Measurements from ENCODE around the gene LATS1.
"Not testable (repeated sequence)": the region's sequence is repeated elsewhere in the genome, so short reads cannot be mapped to it uniquely, and the experiment has no call there.

The LATS1 gene

DNA sequence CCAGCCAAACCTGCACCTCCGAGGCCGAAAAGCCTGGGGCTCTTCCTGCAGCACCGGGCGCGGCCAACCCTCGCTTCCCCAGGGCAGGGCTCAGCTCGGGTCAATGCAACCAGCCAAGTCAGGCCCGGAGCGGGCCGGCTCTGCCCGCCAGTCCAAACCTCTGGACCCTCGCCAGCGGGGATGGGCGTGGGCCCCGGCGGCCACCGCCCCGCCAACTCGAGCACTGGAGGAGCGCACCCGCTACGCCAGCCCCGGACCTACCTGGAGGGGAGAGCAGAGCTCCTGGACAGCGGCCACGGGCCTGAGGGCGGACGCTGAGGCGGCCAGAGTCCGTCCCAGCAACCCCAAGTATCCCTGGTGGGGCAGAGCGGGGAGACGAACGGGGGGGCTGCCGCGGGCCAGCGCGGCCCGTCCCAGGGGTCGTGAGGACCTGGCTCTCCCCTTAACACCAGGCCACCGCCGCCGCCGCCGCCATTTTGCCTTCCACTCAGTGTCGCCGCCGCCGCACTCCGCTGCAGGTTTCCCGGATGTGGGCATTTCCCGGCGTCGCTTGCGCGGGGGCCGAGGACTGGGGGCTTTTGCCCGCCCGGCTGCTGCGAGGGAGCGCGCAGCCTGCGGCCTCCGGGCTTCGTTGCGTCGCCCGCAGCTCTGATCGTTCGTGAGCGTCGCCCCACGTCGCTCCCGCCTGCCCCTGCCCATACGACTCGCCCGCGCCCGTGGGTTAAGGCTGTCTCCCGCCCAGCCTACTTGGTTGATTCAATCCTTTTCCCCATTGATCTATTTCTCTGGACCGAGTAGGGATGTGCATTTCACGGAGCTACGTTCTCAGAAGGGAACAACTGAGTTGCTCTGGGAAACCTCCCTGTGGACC, at the start of gene LATS1:
TSS of gene LATS1 (minus strand) at position 514 of the 871 bp plus-strand sequence. CDS start 15,975 bp downstream, outside the sequence.
- DNase-seq, result peak; percentile 89 to 92

DNA sequence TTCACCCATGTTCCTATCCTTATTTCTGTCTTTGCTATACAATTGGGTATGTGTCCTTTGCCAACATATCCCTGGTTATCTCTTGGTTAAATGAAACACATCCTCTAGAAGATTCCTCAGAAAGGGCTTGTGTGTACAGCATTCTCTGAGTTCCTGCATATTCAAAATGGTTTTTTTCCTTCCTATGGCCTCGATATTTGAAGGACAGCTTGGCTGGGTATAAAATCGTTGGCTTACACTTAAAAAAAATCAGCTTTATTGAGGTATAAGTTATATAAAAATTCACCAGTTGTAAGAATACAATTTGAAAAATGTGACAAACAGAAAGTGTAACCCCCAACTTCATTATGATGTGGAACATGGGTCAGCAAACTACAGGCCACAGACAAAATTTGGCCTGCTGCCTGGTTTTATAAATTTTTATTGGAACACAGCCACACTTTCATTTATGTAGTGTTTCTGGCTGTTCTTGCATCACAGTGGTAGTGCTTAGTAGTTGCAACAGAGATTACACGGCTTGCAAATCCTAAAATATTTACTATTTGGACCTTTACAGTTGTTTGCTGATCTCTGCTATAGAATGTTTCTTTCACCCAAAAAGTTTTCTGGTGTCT, 48.4 kb upstream of the LATS1 start:
- DNase-seq, result no peak

DNA sequence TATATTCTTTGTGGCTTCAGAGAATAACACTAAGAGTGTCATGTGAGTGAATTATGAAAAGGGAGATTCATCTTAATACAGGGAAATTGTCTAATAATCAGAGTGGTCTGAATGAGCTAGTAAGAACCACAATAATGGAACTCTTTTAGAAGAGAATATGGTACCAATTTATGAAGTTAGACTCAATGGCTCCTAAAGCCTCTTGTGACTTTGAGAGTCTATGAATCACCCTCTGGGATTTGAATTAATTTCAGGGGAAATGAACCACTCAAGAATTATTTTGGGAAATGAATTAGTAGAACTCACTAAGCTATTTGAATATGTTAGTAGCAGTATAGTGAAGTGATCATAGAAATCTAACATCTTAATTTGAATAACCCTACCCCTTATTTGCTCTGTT, 46.0 kb upstream of the LATS1 start:
- DNase-seq, result no peak

DNA sequence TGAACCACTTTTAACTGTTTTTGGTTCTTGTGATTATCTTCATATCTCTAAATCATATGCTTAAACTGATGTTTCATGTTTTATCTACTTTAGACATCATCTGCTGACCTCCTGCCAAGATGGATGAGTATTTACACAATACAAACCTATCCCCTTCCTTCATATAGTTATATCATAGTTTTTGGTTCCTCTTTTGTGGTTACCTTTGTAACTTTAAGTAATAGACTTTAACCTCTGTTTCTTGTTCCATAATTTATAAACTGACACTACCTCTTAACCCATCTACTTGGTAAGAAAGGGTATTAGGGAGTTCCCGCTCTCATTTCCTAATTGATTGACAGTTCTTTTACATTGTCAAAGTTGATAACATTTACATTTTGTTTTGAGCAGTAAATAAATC, 43.5 kb upstream of the LATS1 start:
- no peak for DNase-seq

DNA sequence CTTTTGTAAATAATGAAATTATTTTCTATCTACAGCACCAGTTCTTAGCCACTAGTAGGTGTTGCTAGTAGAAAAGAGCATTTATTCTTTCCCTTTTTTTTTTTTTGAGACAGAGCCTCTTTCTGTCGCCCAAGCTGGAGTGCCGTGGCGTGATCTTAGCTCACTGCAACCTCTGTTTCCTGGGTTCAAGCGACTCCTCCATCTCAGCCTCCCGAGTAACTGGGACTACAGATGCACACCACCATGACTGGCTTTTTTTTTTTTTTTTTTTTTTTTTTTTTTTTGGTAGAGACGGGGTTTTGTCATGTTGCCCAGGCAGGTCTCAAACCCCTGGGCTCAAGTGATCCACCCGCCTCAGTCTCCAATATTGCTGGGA, 38.3 kb upstream of the LATS1 start:
- DNase-seq, result no peak

DNA sequence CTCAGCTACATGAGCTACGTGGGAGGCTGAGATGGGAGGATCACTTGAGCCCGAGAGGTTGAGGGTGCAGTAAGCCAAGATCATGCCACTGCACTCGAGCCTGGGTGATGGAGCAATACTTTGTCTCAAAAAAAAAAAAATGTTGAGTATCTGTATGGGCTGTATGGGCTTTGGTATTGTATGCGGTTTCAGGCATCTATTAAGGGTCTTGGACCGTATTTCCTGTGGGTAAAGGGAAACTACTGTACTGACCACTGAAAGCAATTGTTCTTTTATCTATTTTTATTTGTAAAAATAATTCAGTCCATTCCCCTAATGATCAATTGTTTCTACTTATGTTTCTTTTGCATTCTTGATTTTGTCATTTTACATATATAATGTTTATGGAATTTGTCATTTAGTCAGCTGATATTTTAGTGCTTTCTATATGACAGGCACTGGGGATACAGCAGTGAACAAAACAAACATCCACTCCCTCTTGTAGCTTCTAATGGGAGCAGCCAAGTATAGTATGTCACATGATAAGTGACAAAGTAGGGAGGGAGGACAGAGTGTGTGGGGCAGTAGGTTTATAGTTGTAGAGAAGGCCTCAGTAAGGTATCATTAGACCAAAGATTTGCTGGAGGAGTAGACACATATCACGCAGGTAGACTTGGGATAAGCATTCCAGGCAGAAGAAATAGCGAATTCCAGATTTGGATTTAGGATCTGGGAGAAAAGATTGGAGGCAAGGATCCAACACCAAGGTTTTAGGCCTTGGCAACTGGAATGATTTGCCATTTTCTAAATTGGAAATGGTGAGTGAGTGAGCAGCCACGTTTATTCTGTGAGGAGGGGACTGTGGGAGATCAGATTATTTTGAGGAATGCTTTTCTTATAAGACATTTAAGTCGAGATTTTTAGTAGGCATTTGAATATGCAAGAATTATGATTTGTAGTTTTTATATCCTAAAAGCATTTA, 37.7 kb upstream of the LATS1 start:
- no peak for DNase-seq

DNA sequence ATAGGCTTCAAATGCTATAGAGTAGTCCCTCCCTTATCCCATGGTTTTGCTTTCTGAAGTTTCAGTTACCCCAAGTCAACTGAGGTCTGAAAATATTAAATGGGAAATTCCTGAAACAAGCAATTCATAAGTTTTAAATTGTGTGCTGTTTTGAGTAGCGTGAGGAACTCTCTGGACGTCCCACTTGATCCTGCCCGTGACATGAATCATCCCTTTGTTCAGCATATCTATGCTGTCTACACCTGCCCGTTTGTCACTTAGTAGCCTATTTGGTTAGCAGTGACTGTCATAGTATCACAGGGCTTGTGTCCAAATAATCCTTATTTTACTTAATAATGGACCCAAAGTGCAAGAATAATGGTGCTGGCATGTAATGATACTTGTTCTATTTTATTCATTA, 36.6 kb upstream of the LATS1 start:
- DNase-seq, result no peak

DNA sequence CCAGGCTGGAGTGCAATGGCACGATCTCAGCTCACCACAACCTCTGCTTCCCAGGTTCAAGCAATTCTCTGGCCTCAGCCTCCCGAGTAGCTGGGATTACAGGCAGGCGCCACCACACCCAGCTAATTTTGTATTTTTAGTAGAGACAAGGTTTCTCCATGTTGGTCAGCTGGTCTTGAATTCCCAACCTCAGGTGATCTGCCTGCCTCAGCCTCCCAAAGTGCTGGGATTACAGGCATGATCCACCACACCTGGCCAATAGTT, 35.4 kb upstream of the LATS1 start:
- DNase-seq, result not testable (repeated sequence)

DNA sequence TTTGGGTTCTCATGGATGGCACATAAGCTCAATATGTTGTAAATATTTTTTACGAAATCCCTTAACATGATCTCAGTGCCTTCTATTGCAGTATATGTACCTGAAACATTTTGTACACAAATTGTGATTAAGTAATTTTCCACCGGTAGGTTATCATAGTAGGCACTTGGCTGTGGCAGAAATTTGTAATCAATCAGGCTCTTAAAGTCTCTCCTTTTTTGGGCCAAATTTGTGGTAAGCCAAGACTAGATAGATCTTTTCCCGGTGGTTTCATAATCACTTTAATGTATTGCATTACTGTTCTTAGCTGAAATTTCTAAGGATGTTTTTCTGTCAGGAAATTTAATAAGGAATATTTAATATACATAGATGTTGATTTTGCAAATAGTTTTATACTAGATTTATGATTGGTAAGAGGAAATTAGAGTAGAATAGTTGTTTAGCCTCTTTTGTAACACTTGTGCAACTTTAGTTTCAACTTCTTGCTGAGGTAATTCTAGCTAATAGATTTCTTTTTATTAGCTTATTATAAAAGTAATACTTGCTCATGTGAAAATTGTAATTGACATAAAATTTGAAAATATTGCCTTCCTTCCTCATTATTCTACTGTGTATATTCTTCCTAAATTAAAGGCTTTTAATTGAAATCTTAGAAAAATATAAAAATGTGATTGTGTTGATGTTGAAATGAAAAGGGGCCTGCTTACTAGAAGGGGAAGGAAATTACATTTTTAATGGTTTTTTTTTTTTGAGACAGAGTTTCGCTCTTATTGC, 34.9 kb upstream of the LATS1 start:
- DNase-seq, result no peak

DNA sequence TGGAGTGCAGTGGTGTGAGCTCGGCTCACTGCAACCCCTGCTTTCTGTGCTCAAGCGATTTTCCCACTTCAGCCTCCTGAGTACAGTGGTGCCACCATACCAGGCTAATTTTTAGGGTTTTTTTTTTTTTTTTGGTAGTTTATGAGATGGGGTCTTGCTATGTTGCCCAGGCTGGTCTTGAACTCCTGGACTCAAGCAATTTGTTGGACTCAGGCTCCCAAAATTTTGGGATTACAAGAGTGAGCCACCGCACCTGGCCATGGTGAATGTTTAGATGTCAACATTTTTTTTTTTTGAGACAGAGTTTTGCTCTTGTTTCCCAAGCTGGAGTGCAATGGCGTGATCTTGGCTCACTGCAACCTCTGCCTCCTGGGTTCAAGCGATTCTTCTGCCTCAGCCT, 34.0 kb upstream of the LATS1 start:
- not testable (repeated sequence) for DNase-seq

DNA sequence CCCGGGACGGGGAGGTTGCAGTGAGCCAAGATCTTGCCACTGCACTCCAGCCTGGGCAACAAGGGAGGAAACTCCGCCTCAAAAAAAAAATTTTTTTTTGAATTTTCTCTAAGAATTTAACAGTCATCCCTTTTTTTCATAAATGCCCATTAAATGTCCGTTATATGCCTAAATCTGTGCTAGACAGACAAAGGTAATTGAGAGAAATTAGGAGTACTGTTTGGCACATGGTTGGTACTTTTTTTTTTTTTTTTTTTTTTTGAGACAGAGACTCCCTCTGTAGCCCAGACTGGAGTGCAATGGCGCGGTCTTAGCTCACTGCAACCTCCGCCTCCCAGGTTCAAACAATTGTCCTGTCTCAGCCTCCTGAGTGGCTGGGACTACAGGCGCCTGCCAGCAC, 33.3 kb upstream of the LATS1 start:
- DNase-seq, result no peak

DNA sequence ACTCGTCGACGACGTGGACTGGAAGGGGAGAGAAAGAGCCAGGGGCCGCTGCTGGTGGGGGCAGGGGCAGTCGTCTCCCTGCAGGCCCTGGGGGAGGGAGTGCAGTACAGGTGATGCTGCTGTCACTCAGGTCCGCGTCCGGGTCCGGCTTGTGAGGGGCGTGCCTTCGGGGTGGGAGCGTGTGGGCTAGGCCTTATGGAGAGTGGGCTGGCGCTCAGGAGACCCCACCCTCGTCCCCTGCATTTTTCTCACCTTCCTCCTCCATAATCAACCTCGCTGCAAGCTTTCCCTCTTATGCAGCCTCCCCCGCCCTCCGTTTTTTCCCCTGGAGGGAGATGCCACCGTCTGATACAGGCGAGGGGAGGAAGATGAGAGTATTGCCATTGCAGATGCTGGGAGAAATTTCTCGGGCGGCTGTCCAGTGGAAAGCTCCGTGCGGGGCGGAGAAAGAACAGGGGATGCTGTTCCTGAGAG, 32.3 kb upstream of the LATS1 start:
- peak; percentile 36 to 53 for DNase-seq

DNA sequence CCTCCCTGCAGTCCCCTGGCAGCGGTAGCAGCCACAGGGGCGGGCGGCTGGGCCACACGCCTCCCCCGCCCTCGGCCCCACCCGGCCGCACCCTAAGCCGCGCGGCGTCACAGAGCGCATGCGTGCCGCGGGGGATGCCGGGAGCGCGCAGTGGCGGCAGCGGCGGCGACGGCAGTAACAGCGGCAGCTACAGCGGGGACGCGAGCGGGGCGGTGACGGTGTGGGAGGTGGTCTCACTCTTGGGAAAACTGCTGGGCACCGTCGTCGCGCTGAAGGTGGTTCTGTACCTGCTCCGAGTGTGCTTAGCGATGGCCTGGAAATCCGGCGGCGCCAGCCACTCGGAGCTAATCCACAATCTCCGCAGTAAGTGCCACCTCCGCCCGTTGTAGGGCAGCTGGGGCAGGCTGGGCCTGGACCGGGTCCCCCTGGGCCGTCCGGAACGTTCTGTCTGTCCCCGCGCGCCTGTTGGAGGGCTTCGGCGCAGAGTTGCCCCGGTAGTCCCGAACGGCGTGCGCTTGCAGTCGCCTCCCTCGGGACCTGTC, 31.8 kb upstream of the LATS1 start, which contains the start of gene PCMT1:
TSS of gene PCMT1 (plus strand) at position 148 of the 542 bp plus-strand sequence. CDS start at position 309, 161 bp downstream.
- peak; percentile 82 to 91 for DNase-seq

DNA sequence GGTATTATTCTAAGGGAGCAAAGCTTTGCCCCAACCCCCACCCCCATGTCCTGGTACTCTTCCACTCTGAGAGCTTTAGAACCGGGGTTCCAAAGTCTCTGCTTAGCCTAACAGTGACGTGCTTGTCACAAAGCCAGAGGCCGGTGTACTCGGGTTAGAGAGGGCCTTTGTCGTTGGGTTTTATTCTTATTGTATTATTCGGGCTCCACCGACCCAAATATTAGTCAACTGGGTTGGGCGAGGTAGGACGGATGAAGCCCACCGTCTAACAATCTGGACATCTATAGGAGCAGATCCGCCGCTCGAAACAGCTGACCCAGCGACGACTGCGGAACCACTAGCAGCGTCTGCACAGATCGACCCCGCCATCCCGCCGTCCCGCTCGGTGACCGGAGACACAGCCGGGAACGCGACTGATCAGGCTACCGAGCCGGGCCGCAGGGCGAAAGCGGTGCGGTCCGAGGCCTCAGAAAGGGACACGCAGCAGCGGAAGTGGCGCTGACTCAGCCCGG, 31.2 kb upstream of the LATS1 start:
- not testable (repeated sequence) for DNase-seq

DNA sequence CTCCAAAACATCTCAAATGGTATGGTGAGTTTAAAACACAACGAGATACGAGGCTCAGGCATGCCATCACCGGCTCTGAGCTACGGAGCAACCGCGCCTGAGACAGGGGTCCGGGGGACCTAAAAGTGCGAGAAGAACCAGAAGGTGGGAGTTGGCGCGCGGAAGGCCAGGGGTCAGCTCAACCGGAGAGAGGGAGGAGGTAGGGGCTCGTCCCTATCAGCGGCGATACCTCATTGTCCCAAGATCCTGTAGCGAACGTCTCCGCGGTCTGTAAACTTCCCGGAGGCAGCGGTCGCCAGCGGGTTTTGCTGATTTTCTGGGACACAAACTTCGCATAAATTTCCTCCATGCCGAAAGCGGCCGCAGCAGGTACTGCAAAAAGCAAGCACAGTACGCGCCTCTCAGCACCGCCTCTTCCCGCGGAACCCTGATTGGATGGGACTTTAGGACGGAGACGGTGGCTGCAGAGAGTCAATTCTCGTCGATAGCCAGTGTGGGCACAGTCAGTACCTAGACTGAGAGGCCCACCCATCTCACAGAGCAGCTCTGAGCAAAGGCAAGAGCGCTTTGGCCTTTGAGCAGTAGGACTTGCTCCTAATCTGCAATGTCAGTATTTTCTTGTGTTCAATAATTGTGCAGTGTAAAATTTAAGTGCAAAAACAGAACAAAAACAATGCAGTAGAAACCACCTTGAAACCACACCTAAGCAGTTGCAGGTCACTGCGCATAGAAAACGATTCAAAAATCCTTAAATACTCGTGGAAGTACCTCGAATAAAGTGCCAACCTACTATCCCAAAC, 28.4 kb upstream of the LATS1 start, which contains the start of gene NUP43:
TSS of gene NUP43 (minus strand) at position 383 of the 800 bp plus-strand sequence. CDS start at position 349, 34 bp downstream.
- DNase-seq, result peak; percentile 88 to 93

DNA sequence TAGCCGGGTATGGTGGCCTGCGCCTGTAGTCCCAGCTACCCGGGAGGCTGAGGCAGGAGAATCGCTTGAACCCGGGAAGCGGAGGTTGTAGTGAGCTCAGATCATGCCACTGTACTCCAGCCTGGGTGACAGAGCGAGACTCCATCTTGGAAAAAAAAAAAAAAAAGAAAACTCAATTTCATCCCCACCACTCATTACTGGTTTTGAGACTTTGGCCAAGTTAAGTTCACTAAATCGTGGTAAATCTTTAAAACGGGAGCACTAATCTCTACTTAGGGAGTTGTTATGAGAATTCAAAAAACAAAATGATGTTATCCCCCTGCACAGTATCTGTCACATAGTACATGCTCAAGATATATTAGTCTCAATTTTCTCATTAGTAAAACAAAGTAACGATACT, 27.4 kb upstream of the LATS1 start:
- not testable (repeated sequence) for DNase-seq

DNA sequence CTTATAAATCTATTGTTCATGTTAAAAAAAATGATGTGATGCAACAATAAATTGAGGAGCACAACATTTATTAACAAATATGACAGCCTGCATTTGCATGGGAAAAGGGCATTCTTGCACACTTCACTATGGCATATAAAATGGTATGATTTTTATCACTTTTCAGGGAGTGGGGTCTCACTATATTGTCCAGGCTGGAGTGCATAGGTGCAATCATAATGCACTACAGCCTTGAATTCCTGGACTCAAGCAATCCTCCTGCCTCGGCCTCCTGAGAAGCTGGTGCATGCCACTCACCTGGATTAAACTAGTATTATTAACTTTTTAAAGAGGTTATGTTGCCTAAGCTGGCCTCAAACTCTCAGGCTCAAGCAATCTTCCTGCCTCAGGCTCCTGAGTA, 17.0 kb upstream of the LATS1 start:
- no peak for DNase-seq

DNA sequence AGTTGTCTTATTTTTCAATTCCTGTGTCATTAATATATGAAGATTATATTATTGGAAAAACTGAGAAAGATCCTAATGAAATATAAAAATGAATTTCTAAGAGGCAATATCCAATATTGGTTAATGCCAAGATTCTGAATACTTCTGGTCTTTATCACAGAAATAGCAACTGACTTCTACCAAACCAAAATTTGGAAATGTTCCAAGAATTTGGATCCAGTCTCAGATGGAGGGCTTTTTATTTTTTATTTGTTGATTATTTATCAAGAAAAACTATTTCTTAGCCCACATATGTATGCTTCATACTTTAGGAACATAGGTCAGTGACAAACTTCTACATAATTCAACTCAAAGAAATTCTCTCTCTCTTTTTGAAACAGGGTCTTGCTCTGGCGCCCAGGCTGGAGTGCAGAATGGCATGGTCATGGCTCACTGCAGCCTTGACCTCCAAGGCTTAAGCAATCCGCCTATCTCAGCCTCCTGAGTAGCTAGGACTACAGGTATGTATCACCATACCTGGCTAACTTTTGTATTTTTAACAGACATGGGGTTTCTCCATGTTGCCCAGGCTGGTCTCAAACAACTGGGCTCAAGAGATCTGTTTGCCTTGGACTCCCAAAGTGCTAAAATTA, 15.3 kb upstream of the LATS1 start:
- no peak for DNase-seq

DNA sequence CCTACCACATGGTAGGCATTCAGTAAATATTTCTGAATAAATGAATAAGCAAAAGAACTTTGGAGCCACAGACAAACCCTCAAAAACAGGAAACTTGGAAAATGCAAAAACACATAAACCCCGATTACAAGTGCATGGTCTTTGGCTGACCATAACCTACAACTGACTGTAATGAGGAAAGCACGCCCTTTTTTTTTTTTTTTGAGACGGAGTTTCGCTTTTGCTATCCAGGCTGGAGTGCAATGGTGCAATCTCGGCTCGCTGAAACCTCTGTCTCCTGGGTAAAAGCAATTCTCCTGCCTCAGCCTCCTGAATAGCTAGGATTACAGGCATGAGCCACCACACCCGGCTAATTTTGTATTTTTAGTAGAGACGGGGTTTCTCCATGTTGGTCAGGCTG, 11.9 kb upstream of the LATS1 start:
- DNase-seq, result no peak

DNA sequence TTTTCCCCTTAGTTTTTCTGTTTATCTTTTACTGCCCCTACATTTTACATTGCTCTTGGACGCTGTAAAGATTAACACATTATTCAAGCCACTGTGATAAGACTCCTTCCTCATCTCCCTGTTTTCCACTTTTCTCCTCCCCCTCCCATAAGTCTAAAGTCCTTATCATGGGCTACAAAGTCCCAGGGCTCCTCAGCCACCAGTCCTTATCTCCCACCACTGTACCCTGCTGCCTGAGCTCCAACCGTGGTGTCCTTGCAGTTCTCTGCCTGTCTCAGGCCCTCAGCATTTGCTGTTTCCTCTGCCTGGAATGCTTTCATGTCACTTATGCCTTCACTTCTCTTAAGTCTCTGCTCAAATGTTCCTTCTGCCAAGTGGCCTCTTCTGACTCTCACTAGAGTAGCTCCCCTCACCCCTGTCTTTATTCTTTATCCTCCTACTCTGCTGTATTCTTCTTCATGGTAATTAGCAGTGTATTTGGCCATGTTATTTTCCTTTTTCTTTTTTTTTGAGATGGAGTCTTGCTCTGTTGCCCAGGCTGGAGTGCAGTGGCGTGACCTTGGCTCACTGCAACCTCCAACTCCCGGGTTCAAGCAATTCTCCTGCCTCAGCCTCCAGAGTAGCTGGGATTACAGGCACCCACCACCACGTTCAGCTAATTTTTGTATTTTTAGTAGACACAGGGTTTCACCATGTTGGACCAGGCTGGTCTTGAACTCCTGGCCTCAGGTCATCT, 10.8 kb upstream of the LATS1 start:
- no peak for DNase-seq
